ENCODE results near the gene SFXN3.

Gene SFXN3

GRCh38 chr10:101064415-101065030, 33.5 kb downstream of the SFXN3 start:
- no peak for TF ChIP-seq CTCF (IDR thresholded peaks at IDR 0.05; ENCODE audit: control extremely low read depth, extremely low read depth, low read depth, missing control alignments)
- no peak for DNase-seq (ENCODE audit: extremely low spot score)
- POLR2A ChIA-PET, result no interaction called here

GRCh38 chr10:101065481-101066145, 34.6 kb downstream of the SFXN3 start:
- no peak for DNase-seq (ENCODE audit: extremely low spot score)
- ChIA-PET POLR2A (no interaction called here), CTCF (interaction anchor here (0.8 to 23.4 kb wide), 9 partner anchors 8 to 80 kb away, joined by 3 to 855 read pairs (median 6); partner anchors contain the start of genes PDZD7 and SFXN3)
- no peak for TF ChIP-seq CTCF (IDR thresholded peaks at IDR 0.05; ENCODE audit: control extremely low read depth, extremely low read depth, low read depth, missing control alignments)

More at GRCh38 chr10:101064415-101065030, 33.5 kb downstream of the SFXN3 start:
- CTCF ChIA-PET, result interaction anchor here (0.8 to 23.4 kb wide), 7 partner anchors 9 to 79 kb away, joined by 3 to 855 read pairs (median 4); partner anchors contain the start of genes PDZD7 and SFXN3

GRCh38 chr10:101066146-101066895, 35.3 kb downstream of the SFXN3 start:
- peak; percentile 77 for DNase-seq (ENCODE audit: extremely low spot score)
- TF ChIP-seq CTCF (IDR thresholded peaks at IDR 0.05; ENCODE audit: control extremely low read depth, extremely low read depth, low read depth, missing control alignments), result peak; percentile 77
- CTCF ChIA-PET, result interaction anchor here (0.6 to 23.4 kb wide), 9 partner anchors 8 to 76 kb away, joined by 3 to 855 read pairs (median 13); partner anchors contain the start of genes LZTS2, PDZD7 and SFXN3
- POLR2A ChIA-PET, result no interaction called here

- POLR2A ChIA-PET, result no interaction called here
- no peak for TF ChIP-seq CTCF (IDR thresholded peaks at IDR 0.05; ENCODE audit: control extremely low read depth, extremely low read depth, low read depth, missing control alignments)
- CTCF ChIA-PET, result interaction anchor here (0.8 to 23.4 kb wide), 8 partner anchors 9 to 75 kb away, joined by 3 to 855 read pairs (median 17); partner anchors contain the start of genes PDZD7 and SFXN3
- DNase-seq (ENCODE audit: extremely low spot score), result no peak
These were observed 35.9 kb downstream of the SFXN3 start for GRCh38 chr10:101066896-101067355.

- peak; percentile 84 for DNase-seq (ENCODE audit: extremely low spot score)
- peak; percentile 78 for TF ChIP-seq CTCF (IDR thresholded peaks at IDR 0.05; ENCODE audit: control extremely low read depth, extremely low read depth, low read depth, missing control alignments)
- POLR2A ChIA-PET, result no interaction called here
- CTCF ChIA-PET, result interaction anchor here (0.8 to 23.4 kb wide), 7 partner anchors 9 to 48 kb away, joined by 3 to 855 read pairs (median 21); partner anchors contain the start of genes PDZD7 and SFXN3
These were observed 36.5 kb downstream of the SFXN3 start for GRCh38 chr10:101067356-101068083.

Data from GM10248 (cell line).